H1 (cell line): ENCODE measurements around the gene YIPF6. TPM values are rescaled to one million over a fixed set of nuclear protein-coding genes. Genes with fewer than 3 reads are reported as not detected.

Experiments
- CEBPB ChIP-seq: IDR thresholded peaks from 2 replicates; pipeline ENCODE4 v1.6.1; 2012; ENCODE audit warnings: low read depth, low read length
- E2F6 ChIP-seq: IDR thresholded peaks from 2 replicates; pipeline ENCODE4 v1.6.1; 2012; ENCODE audit warnings: inconsistent platforms
- GTF2F1 ChIP-seq: IDR thresholded peaks from 2 replicates; pipeline ENCODE4 v1.6.1; 2012; ENCODE audit warnings: low read depth, low read length, improper control_type of control experiment, borderline replicate concordance
- JUN ChIP-seq: IDR thresholded peaks from 2 replicates; pipeline ENCODE4 v1.6.1; 2011; ENCODE audit warnings: low read depth, mild to moderate bottlenecking, improper control_type of control experiment, low read length
- RXRA ChIP-seq: IDR thresholded peaks from 2 replicates; pipeline ENCODE4 v1.6.1; 2011; ENCODE audit warnings: low read depth, mild to moderate bottlenecking, low read length, moderate library complexity; ENCODE audit not compliant: insufficient read depth
- SIRT6 ChIP-seq: IDR thresholded peaks from one replicate; pipeline ENCODE4 v1.7.1; 2012; ENCODE audit warnings: low read length, inconsistent platforms
- SIX5 ChIP-seq: IDR thresholded peaks from 2 replicates; pipeline ENCODE4 v1.6.1; 2011; ENCODE audit warnings: mild to moderate bottlenecking, low read depth, low read length
- SP4 ChIP-seq: IDR thresholded peaks from 2 replicates; pipeline ENCODE4 v1.6.1; 2012; ENCODE audit warnings: low read length, inconsistent platforms
- polyA plus RNA-seq, 7 experiments: library from polyadenylated mRNA; depleted of rRNA in 3 of 7; stranded (reverse) in 5 of 7; unstranded in 2 of 7; fragments of >200 nt in 5 of 7; fragments of 200-250 nt in 2 of 7; gene quantifications; 1 replicate in 5 of 7; 2 replicates in 1 of 7; 4 replicates in 1 of 7; pipeline versions ENCODE4 v1.2.1 to v1.2.3, GENCODE V29; 2011 to 2013; ENCODE audit warnings: missing spikeins in 2 of 7, mixed read lengths in 2 of 7
- total RNA-seq: library from RNA; stranded (reverse); fragmentation: NEBNext Ultra II Directional; extraction: Animal tissue kit (Norgen Biotek cat#: 25700); gene quantifications from 2 replicates; pipeline ENCODE4 v1.2.1, GENCODE V29; 2021

The YIPF6 gene
- total and polyA plus RNA-seq, 2 of the 8 experiments (the other 6 are each of a cell fraction or from before 2014, with no cell fraction given), result 16.9 to 34.1 TPM

GRCh38 chrX:68536884-68537283 lies 38.0 kb downstream of the YIPF6 start (continued):
- TF ChIP-seq E2F6 (no peak), JUN (no peak), GTF2F1 (no peak), RXRA (no peak), SIRT6 (no peak), CEBPB (no peak), SP4 (no peak), SIX5 (no peak)
